ENCODE results near the gene ALKBH5. TPM values are rescaled to one million over a fixed set of nuclear protein-coding genes. Genes with fewer than 3 reads are reported as not detected.

The ALKBH5 gene
- total RNA-seq, 1 experiment from 2014 or later = 97.8 TPM

DNA sequence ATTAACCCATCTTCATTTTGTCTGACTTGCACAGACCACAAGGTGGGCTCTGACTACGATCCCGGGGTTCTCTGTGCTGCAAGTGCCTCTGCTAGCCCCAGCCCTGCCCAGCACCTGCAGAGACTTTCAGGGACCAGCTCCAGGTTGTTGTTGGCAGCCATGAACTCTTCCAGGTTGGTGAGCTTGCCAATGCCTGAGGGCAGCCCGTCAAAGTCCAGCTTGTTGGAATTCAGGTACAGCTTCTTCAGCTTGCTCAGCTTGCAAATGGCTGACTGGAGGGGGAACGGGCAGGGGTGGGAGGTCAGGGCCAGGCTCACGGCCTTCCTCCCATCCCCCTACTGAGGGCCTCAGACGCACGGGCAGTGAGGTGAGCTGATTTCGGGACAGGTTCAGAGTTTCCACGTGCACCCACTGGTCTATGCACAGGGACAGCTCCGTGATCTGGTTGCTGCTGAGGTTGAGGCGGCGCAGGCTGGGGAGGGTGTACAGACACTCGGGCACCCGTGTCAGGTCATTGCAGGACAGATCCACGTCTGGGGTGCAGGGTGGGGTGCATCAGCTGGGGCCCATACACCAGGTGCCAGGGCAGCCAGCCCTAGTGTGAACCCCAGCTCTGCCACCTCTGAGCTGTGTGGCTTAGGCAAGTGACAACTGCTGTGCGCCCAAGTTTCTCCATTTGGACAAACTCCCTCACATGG, 69.7 kb downstream of the ALKBH5 start:
- Histone ChIP-seq H3K27ac (ENCODE audit: low read depth, low read length) (no peak overlapping the region), H3K9me3 (ENCODE audit: control insufficient read depth in 1 of 2, insufficient read depth in 1 of 2, low read depth in 1 of 2, low read length in 2 of 2) (no peaks in the 10 kb centered on the region), H3K4me1 (ENCODE audit: control insufficient read depth in 1 of 2, insufficient read depth in 2 of 2, low read length in 2 of 2) (peaks cover 9 to 13% of the 10 kb centered on the region in 2 experiments; a peak in 3 of 4 replicates), H3K9me2 (ENCODE audit: insufficient read depth) (no peaks in the 10 kb centered on the region), H3K9ac (ENCODE audit: low read length) (no peak overlapping the region), H3K4me3 (replicated peaks in 1 of 2; ENCODE audit: low read depth in 1 of 2, low read length in 2 of 2) (no peak overlapping the region), H3K79me2 (ENCODE audit: insufficient read depth, low read length) (peaks cover 37% of the 10 kb centered on the region), H3K36me3 (ENCODE audit: control insufficient read depth in 1 of 2, insufficient read depth in 2 of 2, low read length in 2 of 2) (peaks cover 15 to 48% of the 10 kb centered on the region in 2 experiments), H4K20me1 (ENCODE audit: insufficient read depth) (no peaks in the 10 kb centered on the region), H3K4me2 (ENCODE audit: low read length) (no peak overlapping the region), H2AFZ (ENCODE audit: low read depth, low read length, poor library complexity, severe bottlenecking) (no peak overlapping the region), H3K27me3 (ENCODE audit: insufficient read depth, low read length) (no peaks in the 10 kb centered on the region)
- no TSS peak for BruUV-seq (replicated peaks)
- ChIA-PET POLR2A (no interaction called here), RAD21 (ENCODE audit: low non-redundant PET in 1 of 2, low total read pairs in 2 of 2, uncharacterized antibody in 2 of 2, unreplicated experiment in 2 of 2) (no interaction called here), CTCF (interaction anchor here (1.0 kb wide), 1 partner anchor 36 kb away, joined by 3 read pairs; no protein-coding TSS in a partner anchor)
- DNase-seq (ENCODE audit: low read depth, low spot score) = no peak
- TF ChIP-seq CBX3 (IDR thresholded peaks at IDR 0.05; ENCODE audit: low read depth) = no peak
- no peak for TF ChIP-seq EZH2 (IDR thresholded peaks at IDR 0.05)
- no peak for TF ChIP-seq YY1 (IDR thresholded peaks at IDR 0.05; ENCODE audit: extremely low read depth, insufficient replicate concordance, low read depth, low read length)
- no peak for TF ChIP-seq REST (IDR thresholded peaks at IDR 0.05; ENCODE audit: low read depth)
- TF ChIP-seq SIN3A (IDR thresholded peaks at IDR 0.05; ENCODE audit: low read depth) = no peak
- no peak for ATAC-seq
- intact Hi-C loops (cut with micrococcal nuclease) = no loop called here
